Esophagus muscularis mucosa (tissue), 4 donors: Measurements from ENCODE around the gene FAM221A.
"Not testable (repeated sequence)": the region's sequence is repeated elsewhere in the genome, so short reads cannot be mapped to it uniquely, and the experiment has no call there.

Experiments used
- CTCF ChIP-seq, 3 experiments: fragments of 200-600 bp in 2 of 3; fragments of 450-650 bp in 1 of 3; sonication (generic) in 2 of 3; IDR thresholded peaks; one replicate each; pipeline ENCODE4 v1.5.1; 2017 to 2019; ENCODE audit warnings: antibody characterized with exemption in 3 of 3, mild to moderate bottlenecking in 2 of 3, moderate library complexity in 1 of 3
- EP300 ChIP-seq: sonication (generic); formaldehyde crosslinking; IDR thresholded peaks from one replicate; pipeline ENCODE4 v1.6.1; 2017; ENCODE audit warnings: antibody characterized with exemption
- POLR2A ChIP-seq: fragments of 450-650 bp; IDR thresholded peaks from one replicate; pipeline ENCODE4 v1.6.1; 2017; ENCODE audit warnings: antibody characterized with exemption, moderate library complexity, mild to moderate bottlenecking, low read depth
- POLR2AphosphoS5 ChIP-seq, 2 donors: sonication (generic); formaldehyde crosslinking; IDR thresholded peaks; one replicate each; pipeline ENCODE4 v1.6.1; 2017; ENCODE audit warnings: antibody characterized with exemption in 2 of 2

DNA sequence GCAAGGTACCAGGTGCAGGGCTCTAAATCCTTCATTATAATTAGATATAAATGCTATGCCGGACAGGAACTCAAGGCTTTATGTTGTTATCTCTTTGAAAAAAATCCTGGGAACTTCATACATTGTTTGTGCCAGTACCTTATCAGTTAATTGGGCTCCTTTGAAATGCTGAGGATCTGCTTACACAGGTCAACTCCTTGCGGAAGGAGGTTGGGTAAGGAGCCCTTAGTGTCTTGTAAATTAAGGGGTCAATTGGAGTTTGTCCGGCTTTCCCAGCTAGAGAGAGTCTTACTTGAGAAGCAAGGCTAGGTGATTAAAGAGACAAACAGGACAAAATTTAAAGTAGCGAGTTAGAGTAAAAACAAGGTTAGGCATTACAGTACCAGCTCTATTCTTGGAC lies 44.1 kb downstream of the FAM221A start:
- not testable (repeated sequence) for TF ChIP-seq POLR2AphosphoS5 (IDR thresholded peaks at IDR 0.05); CTCF (IDR thresholded peaks at IDR 0.05); POLR2A; EP300
